Gastroesophageal sphincter (tissue), 4 donors: ENCODE measurements around the gene TTC32. TPM values are rescaled to one million over a fixed set of nuclear protein-coding genes. Genes with fewer than 3 reads are reported as not detected.
"Not testable (repeated sequence)": the region's sequence is repeated elsewhere in the genome, so short reads cannot be mapped to it uniquely, and the experiment has no call there.

Source experiments
- ATAC-seq: fragments of 150-250 bp; one replicate; pipeline ENCODE4 v1.9.1; 2016; ENCODE audit warnings: mild to moderate bottlenecking, moderate library complexity
- H3K27ac ChIP-seq, 4 donors: fragments of 200-600 bp; sonication (generic) in 3 of 4; 1 replicate in 3 of 4; 2 replicates in 1 of 4; pipeline ENCODE4 v1.5.1; 2016 to 2019
- H3K27me3 ChIP-seq: fragments of 200-600 bp; sonication (generic); one replicate; pipeline ENCODE4 v1.5.1; 2019
- H3K36me3 ChIP-seq, 2 donors: fragments of 200-600 bp; sonication (generic); one replicate each; pipeline ENCODE4 v1.5.1; 2019; ENCODE audit warnings: control low read depth in 1 of 2
- H3K4me1 ChIP-seq, 3 donors: fragments of 200-600 bp; sonication (generic); 1 replicate in 2 of 3; 2 replicates in 1 of 3; pipeline ENCODE4 v1.5.1; 2016 to 2019; ENCODE audit warnings: control low read depth in 2 of 3
- H3K4me3 ChIP-seq, 2 donors: fragments of 200-600 bp; sonication (generic); one replicate each; pipeline ENCODE4 v1.5.1; 2019; ENCODE audit warnings: mild to moderate bottlenecking in 1 of 2, moderate library complexity in 1 of 2
- H3K9me3 ChIP-seq, 3 donors: fragments of 200-600 bp; sonication (generic); one replicate each; pipeline ENCODE4 v1.5.1; 2017 to 2019; ENCODE audit warnings: control low read depth in 2 of 3
- EP300 ChIP-seq: sonication (generic); formaldehyde crosslinking; IDR thresholded peaks from one replicate; pipeline ENCODE4 v1.6.1; 2017; ENCODE audit warnings: antibody characterized with exemption, mild to moderate bottlenecking
- POLR2A ChIP-seq, 2 donors: fragments of 450-650 bp; IDR thresholded peaks; one replicate each; pipeline ENCODE4 v1.6.1; 2017; ENCODE audit warnings: antibody characterized with exemption in 2 of 2, mild to moderate bottlenecking in 2 of 2, moderate library complexity in 1 of 2
- POLR2AphosphoS5 ChIP-seq: sonication (generic); formaldehyde crosslinking; IDR thresholded peaks from one replicate; pipeline ENCODE4 v1.6.1; 2017; ENCODE audit warnings: antibody characterized with exemption
- WGBS, 2 donors: methylation state at CpG; one replicate each; pipeline ENCODE4 v1.1.5; 2018; ENCODE audit warnings: low coverage in 1 of 2; 5-methylcytosine and 5-hydroxymethylcytosine counted together
- total RNA-seq, 4 donors: library from RNA; depleted of rRNA; stranded (reverse); fragments of >200 nt; gene quantifications; one replicate each; pipeline ENCODE4 v1.1.0, GENCODE V29; 2016
- TF ChIP-seq, protein P1 (sequence below), 4 experiments: fragments of 200-600 bp in 2 of 4; fragments of 450-650 bp in 2 of 4; sonication (generic) in 1 of 4; IDR thresholded peaks; one replicate each; pipeline ENCODE4 v1.5.1; 2017 to 2019; ENCODE audit warnings: antibody characterized with exemption in 4 of 4, mild to moderate bottlenecking in 2 of 4, moderate library complexity in 2 of 4

TTC32 gene
- total RNA-seq, 4 donors from 2014 or later: 17.1 to 37.5 (median 17.9) TPM

DNA sequence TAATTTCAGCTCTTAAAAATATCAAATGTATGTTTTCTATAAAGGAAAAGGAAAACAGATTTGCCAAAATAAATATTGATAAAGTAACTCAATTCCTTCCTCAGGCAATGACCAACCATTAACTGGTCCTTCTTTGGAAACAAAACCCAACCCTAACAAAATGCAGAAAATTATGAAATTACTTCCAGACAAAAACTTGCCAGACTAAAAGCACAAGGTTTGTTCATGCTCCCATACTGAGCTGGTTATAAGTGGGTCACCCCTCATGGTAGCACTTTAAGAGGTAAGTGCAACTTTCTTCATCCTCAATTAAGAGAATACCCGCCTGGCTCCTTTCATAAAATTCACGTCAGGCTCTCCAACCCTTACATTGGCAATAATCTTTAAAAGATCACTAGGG, 31.1 kb upstream of the TTC32 start:
- 79 to 86% methylated on average over 2 of the region's 2 CpGs for WGBS, 2 donors
- H3K9me3 ChIP-seq: peaks cover 0 to 12% (median 0%) of the 10 kb centered on the region in 3 donors
- TF ChIP-seq, protein P1, sequence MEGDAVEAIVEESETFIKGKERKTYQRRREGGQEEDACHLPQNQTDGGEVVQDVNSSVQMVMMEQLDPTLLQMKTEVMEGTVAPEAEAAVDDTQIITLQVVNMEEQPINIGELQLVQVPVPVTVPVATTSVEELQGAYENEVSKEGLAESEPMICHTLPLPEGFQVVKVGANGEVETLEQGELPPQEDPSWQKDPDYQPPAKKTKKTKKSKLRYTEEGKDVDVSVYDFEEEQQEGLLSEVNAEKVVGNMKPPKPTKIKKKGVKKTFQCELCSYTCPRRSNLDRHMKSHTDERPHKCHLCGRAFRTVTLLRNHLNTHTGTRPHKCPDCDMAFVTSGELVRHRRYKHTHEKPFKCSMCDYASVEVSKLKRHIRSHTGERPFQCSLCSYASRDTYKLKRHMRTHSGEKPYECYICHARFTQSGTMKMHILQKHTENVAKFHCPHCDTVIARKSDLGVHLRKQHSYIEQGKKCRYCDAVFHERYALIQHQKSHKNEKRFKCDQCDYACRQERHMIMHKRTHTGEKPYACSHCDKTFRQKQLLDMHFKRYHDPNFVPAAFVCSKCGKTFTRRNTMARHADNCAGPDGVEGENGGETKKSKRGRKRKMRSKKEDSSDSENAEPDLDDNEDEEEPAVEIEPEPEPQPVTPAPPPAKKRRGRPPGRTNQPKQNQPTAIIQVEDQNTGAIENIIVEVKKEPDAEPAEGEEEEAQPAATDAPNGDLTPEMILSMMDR (IDR thresholded peaks at IDR 0.05): no peak
- no peak for TF ChIP-seq POLR2AphosphoS5
- no peak for TF ChIP-seq EP300
- TF ChIP-seq POLR2A (IDR thresholded peaks at IDR 0.05): no peak
- no peak overlapping the region for H3K27ac ChIP-seq
- peaks cover 0 to 69% of the 10 kb centered on the region in 2 donors for H3K36me3 ChIP-seq
- no peak overlapping the region for H3K4me3 ChIP-seq
- H3K27me3 ChIP-seq: no peaks in the 10 kb centered on the region
- no peaks in the 10 kb centered on the region for H3K4me1 ChIP-seq
- ATAC-seq: no peak

GRCh38 chr2:19929226-19929625, 27.4 kb upstream of the TTC32 start:
- no peak overlapping the region for H3K4me3 ChIP-seq
- TF ChIP-seq POLR2A (IDR thresholded peaks at IDR 0.05) (no peak), POLR2AphosphoS5 (no peak), EP300 (no peak)
- TF ChIP-seq, protein P1 (IDR thresholded peaks at IDR 0.05): no peak
- H3K4me1 ChIP-seq: no peaks in the 10 kb centered on the region
- peaks cover 0 to 74% of the 10 kb centered on the region in 2 donors for H3K36me3 ChIP-seq
- H3K27me3 ChIP-seq: no peaks in the 10 kb centered on the region
- H3K27ac ChIP-seq: no peak overlapping the region
- ATAC-seq: no peak
- H3K9me3 ChIP-seq: peaks cover 0 to 20% (median 4%) of the 10 kb centered on the region in 3 donors

GRCh38 chr2:19927816-19928215, 26.0 kb upstream of the TTC32 start:
- H3K4me1 ChIP-seq, H3K27me3 ChIP-seq, H3K4me3 ChIP-seq, H3K27ac ChIP-seq, ATAC-seq: not testable (repeated sequence)
- Histone ChIP-seq H3K36me3 (peaks cover 0 to 80% of the 10 kb centered on the region in 2 donors), H3K9me3 (peaks cover 0 to 20% (median 4%) of the 10 kb centered on the region in 3 donors)
- 100% methylated on average over 1 of the region's 1 CpG for WGBS, 2 donors

- not testable (repeated sequence) for H3K4me1 ChIP-seq, H3K27me3 ChIP-seq, H3K27ac ChIP-seq, H3K4me3 ChIP-seq, ATAC-seq
- 86 to 100% methylated on average over 1 to 3 of the region's 4 CpGs for WGBS, 2 donors
- peaks cover 0 to 20% (median 4%) of the 10 kb centered on the region in 3 donors for H3K9me3 ChIP-seq
- peaks cover 0 to 69% of the 10 kb centered on the region in 2 donors for H3K36me3 ChIP-seq
Measured at GRCh38 chr2:19924526-19924925, 22.7 kb upstream of the TTC32 start.

DNA sequence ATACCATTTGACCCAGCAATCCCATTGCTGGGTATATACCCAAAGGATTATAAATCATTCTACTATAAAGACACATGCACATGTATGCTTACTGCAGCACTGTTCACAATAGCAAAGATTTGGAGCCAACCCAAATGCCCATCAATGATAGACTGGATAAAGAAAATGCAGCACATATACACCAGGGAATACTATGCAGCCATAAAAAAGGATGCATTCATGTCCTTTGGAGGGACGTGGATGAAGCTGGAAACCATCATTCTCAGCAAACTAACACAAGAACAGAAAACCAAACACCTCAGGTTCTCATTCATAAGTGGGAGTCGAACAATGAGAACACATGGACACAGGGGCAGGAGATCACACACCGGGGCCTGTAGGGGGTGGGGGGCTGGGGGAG, 20.4 kb upstream of the TTC32 start:
- not testable (repeated sequence) for H3K4me1 ChIP-seq, ATAC-seq, H3K27me3 ChIP-seq, H3K4me3 ChIP-seq, H3K9me3 ChIP-seq, H3K27ac ChIP-seq
- 76 to 80% methylated on average over 1 to 3 of the region's 3 CpGs for WGBS, 2 donors
- peaks cover 0 to 46% of the 10 kb centered on the region in 2 donors for H3K36me3 ChIP-seq

DNA sequence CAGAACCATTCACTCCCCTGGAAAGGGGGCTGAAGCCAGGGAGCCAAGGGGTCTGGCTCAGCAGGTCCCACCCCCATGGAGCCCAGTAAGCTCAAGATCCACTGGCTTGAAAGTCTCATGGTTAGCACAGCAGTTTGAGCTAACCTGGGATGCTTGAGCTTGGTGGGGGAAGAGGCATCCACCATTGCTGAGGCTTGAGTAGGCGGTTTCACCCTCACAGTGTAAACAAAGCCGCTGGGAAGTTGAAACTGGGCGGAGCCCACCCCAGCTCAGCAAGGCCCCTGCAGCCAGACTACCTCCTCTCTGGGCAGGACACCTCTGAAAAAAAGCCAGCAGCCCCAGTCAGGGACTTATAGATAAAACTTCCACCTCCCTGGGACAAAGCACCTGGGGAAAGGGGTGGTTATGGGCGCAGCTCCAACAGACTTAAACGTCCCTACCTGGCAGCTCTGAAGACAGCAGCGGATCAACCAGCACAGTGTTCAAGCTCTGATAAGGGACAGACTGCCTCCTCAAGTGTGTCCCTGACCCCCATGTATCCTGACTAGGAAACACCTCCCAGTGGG, 14.7 kb upstream of the TTC32 start:
- 80% methylated on average over 1 of the region's 6 CpGs; no CpG with 5 or more reads in 1 of the 2 donors for WGBS, 2 donors

More for the DNA sequence above, 14.7 kb upstream of the TTC32 start:
- TF ChIP-seq POLR2A (IDR thresholded peaks at IDR 0.05) (no peak), EP300 (no peak), POLR2AphosphoS5 (no peak)
- TF ChIP-seq, protein P1 (IDR thresholded peaks at IDR 0.05): no peak
- H3K27me3 ChIP-seq: no peaks in the 10 kb centered on the region
- H3K36me3 ChIP-seq: peaks cover 3 to 25% of the 10 kb centered on the region in 2 donors
- no peaks in the 10 kb centered on the region for H3K9me3 ChIP-seq
- ATAC-seq: no peak
- H3K4me1 ChIP-seq: no peaks in the 10 kb centered on the region
- no peak overlapping the region for H3K4me3 ChIP-seq
- H3K27ac ChIP-seq: no peak overlapping the region
